ENCODE measurements around the gene SVOPL. TPM values are rescaled to one million over a fixed set of nuclear protein-coding genes. Genes with fewer than 3 reads are reported as not detected.

Gene SVOPL
- total RNA-seq, 1 donor from 2014 or later = not detected

GRCh38 chr7:138554674-138555073, 146.5 kb downstream of the SVOPL start:
- H3K27me3 Mint-ChIP-seq = no peaks in the 10 kb centered on the region
- TF ChIP-seq, protein P1, sequence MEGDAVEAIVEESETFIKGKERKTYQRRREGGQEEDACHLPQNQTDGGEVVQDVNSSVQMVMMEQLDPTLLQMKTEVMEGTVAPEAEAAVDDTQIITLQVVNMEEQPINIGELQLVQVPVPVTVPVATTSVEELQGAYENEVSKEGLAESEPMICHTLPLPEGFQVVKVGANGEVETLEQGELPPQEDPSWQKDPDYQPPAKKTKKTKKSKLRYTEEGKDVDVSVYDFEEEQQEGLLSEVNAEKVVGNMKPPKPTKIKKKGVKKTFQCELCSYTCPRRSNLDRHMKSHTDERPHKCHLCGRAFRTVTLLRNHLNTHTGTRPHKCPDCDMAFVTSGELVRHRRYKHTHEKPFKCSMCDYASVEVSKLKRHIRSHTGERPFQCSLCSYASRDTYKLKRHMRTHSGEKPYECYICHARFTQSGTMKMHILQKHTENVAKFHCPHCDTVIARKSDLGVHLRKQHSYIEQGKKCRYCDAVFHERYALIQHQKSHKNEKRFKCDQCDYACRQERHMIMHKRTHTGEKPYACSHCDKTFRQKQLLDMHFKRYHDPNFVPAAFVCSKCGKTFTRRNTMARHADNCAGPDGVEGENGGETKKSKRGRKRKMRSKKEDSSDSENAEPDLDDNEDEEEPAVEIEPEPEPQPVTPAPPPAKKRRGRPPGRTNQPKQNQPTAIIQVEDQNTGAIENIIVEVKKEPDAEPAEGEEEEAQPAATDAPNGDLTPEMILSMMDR (conservative IDR thresholded peaks at IDR 0.05) = no peak
- no peak for DNase-seq (ENCODE audit: extremely low spot score, unreplicated experiment)
- no peaks in the 10 kb centered on the region for H3K4me1 Mint-ChIP-seq (ENCODE audit: unreplicated experiment)
- H3K27ac Mint-ChIP-seq = no peak overlapping the region
- peaks cover 19% of the 10 kb centered on the region for H3K9me3 Mint-ChIP-seq
- no peak overlapping the region for H3K4me3 Mint-ChIP-seq
- H3K36me3 Mint-ChIP-seq = peaks cover 88% of the 10 kb centered on the region

DNA sequence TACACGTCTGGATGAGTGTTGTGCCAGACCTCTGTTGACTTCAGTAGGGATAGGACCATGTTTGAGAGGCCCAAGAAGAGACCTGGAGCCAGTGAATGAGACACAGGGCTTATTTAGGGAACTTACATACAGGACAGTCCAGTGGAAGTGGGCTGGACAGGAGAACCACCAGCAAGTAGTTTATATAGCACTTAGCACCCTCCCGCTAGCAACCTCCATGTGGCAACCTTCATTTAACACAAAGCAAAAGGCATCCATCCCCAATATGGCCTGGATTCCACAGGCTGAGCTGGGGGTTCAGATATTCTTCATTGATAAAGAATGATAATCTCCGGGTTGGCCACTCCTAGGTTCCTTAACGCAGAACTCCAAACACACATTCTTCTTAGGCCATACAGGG, 147.4 kb downstream of the SVOPL start:
- Mint-ChIP-seq H3K36me3 (peaks cover 88% of the 10 kb centered on the region), H3K27me3 (no peaks in the 10 kb centered on the region), H3K9me3 (peaks cover 19% of the 10 kb centered on the region), H3K27ac (no peak overlapping the region), H3K4me1 (ENCODE audit: unreplicated experiment) (no peaks in the 10 kb centered on the region), H3K4me3 (no peak overlapping the region)
- DNase-seq (ENCODE audit: extremely low spot score, unreplicated experiment) = no peak
- TF ChIP-seq, protein P1 (conservative IDR thresholded peaks at IDR 0.05) = no peak

GRCh38 chr7:138551102-138551501, 150.1 kb downstream of the SVOPL start:
- Mint-ChIP-seq H3K36me3 (peaks cover 79% of the 10 kb centered on the region), H3K4me3 (no peak overlapping the region), H3K4me1 (ENCODE audit: unreplicated experiment) (no peaks in the 10 kb centered on the region), H3K27ac (no peak overlapping the region), H3K9me3 (peaks cover 4% of the 10 kb centered on the region), H3K27me3 (no peaks in the 10 kb centered on the region)
- TF ChIP-seq, protein P1 (conservative IDR thresholded peaks at IDR 0.05) = no peak
- no peak for DNase-seq (ENCODE audit: extremely low spot score, unreplicated experiment)

GRCh38 chr7:138550337-138550736, 150.8 kb downstream of the SVOPL start:
- Mint-ChIP-seq H3K9me3 (peaks cover 7% of the 10 kb centered on the region), H3K27me3 (no peaks in the 10 kb centered on the region), H3K27ac (no peak overlapping the region), H3K4me3 (no peak overlapping the region), H3K36me3 (peaks cover 81% of the 10 kb centered on the region), H3K4me1 (ENCODE audit: unreplicated experiment) (no peaks in the 10 kb centered on the region)
- no peak for DNase-seq (ENCODE audit: extremely low spot score, unreplicated experiment)
- TF ChIP-seq, protein P1 (conservative IDR thresholded peaks at IDR 0.05) = no peak

- Mint-ChIP-seq H3K4me1 (ENCODE audit: unreplicated experiment) (no peaks in the 10 kb centered on the region), H3K27me3 (no peaks in the 10 kb centered on the region), H3K27ac (no peak overlapping the region), H3K9me3 (peaks cover 7% of the 10 kb centered on the region), H3K36me3 (peaks cover 83% of the 10 kb centered on the region), H3K4me3 (no peak overlapping the region)
- no peak for DNase-seq (ENCODE audit: extremely low spot score, unreplicated experiment)
- TF ChIP-seq, protein P1 (conservative IDR thresholded peaks at IDR 0.05) = no peak
Measured at GRCh38 chr7:138549082-138549481, 152.1 kb downstream of the SVOPL start.

DNA sequence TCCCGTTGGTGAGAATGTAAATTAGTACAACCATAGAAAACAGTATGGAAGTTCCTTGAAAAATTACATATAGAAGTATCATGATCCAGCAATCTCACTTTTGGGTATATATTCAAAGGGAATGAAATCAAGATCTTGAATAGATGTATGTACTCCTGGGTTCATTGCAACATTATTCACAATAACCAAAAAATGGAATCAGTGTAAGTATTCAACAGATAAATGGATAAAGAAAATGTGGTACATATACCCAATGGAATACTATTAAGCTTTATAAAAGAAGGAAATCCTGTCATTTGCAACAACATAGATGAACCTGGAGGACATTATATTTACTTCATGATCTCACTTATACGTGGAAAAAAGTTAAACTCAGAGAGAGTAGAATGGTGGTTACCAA, 154.3 kb downstream of the SVOPL start:
- Mint-ChIP-seq H3K36me3 (peaks cover 75% of the 10 kb centered on the region), H3K4me1 (ENCODE audit: unreplicated experiment) (no peaks in the 10 kb centered on the region), H3K27me3 (no peaks in the 10 kb centered on the region), H3K9me3 (peaks cover 7% of the 10 kb centered on the region), H3K4me3 (no peak overlapping the region), H3K27ac (no peak overlapping the region)
- DNase-seq (ENCODE audit: extremely low spot score, unreplicated experiment) = no peak
- TF ChIP-seq, protein P1 (conservative IDR thresholded peaks at IDR 0.05) = no peak

Measured in type B pancreatic cell (in vitro differentiated cells).